Sigmoid colon (tissue), 4 donors: Measurements from ENCODE around the gene TRPC3.

Experiments used
- POLR2AphosphoS5 ChIP-seq, 4 donors: sonication (generic); formaldehyde crosslinking; IDR thresholded peaks; one replicate each; pipeline ENCODE4 v1.6.1; 2017; ENCODE audit warnings: antibody characterized with exemption in 4 of 4
- TF ChIP-seq, protein P1 (sequence below), 4 experiments: fragments of 450-650 bp in 3 of 4; fragments of 200-600 bp in 1 of 4; IDR thresholded peaks; one replicate each; pipeline ENCODE4 v1.5.1; 2016 to 2019; ENCODE audit warnings: antibody characterized with exemption in 4 of 4, mild to moderate bottlenecking in 3 of 4, moderate library complexity in 2 of 4

- TF ChIP-seq POLR2AphosphoS5 (IDR thresholded peaks at IDR 0.05) = no peak
- TF ChIP-seq, protein P1, sequence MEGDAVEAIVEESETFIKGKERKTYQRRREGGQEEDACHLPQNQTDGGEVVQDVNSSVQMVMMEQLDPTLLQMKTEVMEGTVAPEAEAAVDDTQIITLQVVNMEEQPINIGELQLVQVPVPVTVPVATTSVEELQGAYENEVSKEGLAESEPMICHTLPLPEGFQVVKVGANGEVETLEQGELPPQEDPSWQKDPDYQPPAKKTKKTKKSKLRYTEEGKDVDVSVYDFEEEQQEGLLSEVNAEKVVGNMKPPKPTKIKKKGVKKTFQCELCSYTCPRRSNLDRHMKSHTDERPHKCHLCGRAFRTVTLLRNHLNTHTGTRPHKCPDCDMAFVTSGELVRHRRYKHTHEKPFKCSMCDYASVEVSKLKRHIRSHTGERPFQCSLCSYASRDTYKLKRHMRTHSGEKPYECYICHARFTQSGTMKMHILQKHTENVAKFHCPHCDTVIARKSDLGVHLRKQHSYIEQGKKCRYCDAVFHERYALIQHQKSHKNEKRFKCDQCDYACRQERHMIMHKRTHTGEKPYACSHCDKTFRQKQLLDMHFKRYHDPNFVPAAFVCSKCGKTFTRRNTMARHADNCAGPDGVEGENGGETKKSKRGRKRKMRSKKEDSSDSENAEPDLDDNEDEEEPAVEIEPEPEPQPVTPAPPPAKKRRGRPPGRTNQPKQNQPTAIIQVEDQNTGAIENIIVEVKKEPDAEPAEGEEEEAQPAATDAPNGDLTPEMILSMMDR (IDR thresholded peaks at IDR 0.05) = no peak
Measured at GRCh38 chr4:121936101-121936500, 15.8 kb downstream of the TRPC3 start.
